Progenitor cell of endocrine pancreas (in vitro differentiated cells): ENCODE results near the gene NAA35. TPM values are rescaled to one million over a fixed set of nuclear protein-coding genes. Genes with fewer than 3 reads are reported as not detected.

Experiments
- DNase-seq: peaks from one replicate; pipeline ENCODE4 v3.0.0; 2021; ENCODE audit warnings: low spot score; ENCODE audit not compliant: unreplicated experiment
- H3K27ac Mint-ChIP-seq: 2 replicates; pipeline ENCODE4 v1.8.0; 2021; ENCODE audit warnings: mild to moderate bottlenecking, moderate library complexity, mixed read lengths
- H3K27me3 Mint-ChIP-seq: 2 replicates; pipeline ENCODE4 v1.8.0; 2021; ENCODE audit warnings: mixed read lengths
- H3K36me3 Mint-ChIP-seq: 2 replicates; pipeline ENCODE4 v1.8.0; 2022; ENCODE audit warnings: mixed read lengths; ENCODE audit not compliant: insufficient read depth
- H3K4me1 Mint-ChIP-seq: 2 replicates; pipeline ENCODE4 v1.8.0; 2021; ENCODE audit warnings: low read depth, mixed read lengths
- H3K4me3 Mint-ChIP-seq: 2 replicates; pipeline ENCODE4 v1.8.0; 2021; ENCODE audit warnings: low read depth, mild to moderate bottlenecking, moderate library complexity, mixed read lengths
- H3K9me3 Mint-ChIP-seq: 2 replicates; pipeline ENCODE4 v1.8.0; 2021; ENCODE audit warnings: low read depth, mixed read lengths
- CTCF ChIP-seq: fragments of 200-600 bp; sonication (generic); IDR thresholded peaks from one replicate; pipeline ENCODE4 v1.5.0; 2021; ENCODE audit warnings: antibody characterized with exemption, mild to moderate bottlenecking; ENCODE audit not compliant: unreplicated experiment
- total RNA-seq: library from RNA; stranded (reverse); gene quantifications from 2 replicates; pipeline ENCODE4 v1.2.1, GENCODE V29; 2021

The NAA35 gene
- total RNA-seq, 1 donor from 2014 or later: 37.3 TPM

DNA sequence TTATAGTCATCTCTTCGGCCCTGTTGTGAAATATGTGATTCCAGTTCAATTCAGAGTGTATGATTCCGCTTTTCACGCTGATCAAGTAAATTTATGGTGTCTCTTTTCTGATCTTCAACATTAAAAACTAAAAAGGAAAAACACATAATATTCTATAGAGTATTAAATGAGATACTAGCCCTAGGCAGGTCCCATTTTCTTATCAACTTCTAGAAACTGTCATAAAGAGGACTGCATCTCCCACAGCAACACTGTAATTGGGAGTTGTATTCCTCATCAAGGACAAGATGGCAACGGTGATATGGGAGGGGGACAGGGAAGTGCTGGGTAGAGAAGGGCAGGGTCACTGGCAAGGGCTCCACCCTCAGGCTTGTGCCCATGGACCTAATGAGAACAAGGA lies 86.8 kb downstream of the NAA35 start:
- Mint-ChIP-seq H3K27ac (no peak overlapping the region), H3K27me3 (no peaks in the 10 kb centered on the region), H3K9me3 (no peaks in the 10 kb centered on the region), H3K4me1 (no peaks in the 10 kb centered on the region), H3K36me3 (peaks cover 49% of the 10 kb centered on the region), H3K4me3 (no peak overlapping the region)
- DNase-seq: no peak
- TF ChIP-seq CTCF: no peak

DNA sequence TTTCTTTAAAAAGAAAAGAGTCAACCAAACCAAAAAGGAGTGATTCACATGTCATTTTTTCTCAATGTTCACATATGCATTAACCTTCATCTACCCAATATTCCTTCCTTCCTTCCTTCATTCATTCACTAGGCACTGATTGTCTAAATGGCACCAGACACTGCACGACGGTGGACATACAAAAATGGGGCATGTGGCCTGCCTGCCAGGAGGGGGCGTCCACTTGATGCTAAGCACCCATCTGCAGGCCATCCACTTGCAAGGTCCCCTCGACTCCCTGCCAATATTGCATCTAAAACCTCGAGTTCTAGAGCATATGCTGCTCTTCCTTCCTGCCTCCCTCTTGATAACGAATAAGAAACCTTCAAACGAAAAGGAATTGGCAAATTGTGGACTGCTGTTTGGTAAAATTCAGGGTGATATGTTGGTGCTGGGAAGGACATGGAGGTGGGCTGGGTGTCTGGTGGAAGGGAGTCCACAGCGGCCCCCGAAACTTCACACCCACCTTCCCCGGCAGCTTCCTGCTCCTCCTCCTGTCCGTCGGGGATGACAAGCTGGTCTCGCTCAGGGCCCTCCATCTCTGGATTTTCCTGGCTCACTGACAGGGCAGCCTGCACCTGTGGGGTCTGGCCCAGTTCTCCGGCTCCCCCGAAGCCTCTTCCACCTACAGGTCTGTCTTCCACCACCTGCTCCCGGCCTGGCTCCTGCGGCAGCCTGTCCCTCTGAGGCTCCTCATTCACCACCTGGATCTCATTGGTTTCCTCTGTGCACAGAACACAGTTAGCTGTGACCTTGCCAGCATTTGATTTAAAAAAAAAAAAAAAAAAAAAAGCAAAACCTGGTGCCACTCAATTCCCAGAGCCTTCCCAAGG lies 94.2 kb downstream of the NAA35 start:
- peak; percentile 66 for TF ChIP-seq CTCF
- H3K27me3 Mint-ChIP-seq: no peaks in the 10 kb centered on the region
- no peak overlapping the region for H3K4me3 Mint-ChIP-seq
- H3K36me3 Mint-ChIP-seq: peaks cover 53% of the 10 kb centered on the region
- no peak for DNase-seq
- H3K9me3 Mint-ChIP-seq: peaks cover 3% of the 10 kb centered on the region
- H3K27ac Mint-ChIP-seq: no peak overlapping the region
- peaks cover 6% of the 10 kb centered on the region for H3K4me1 Mint-ChIP-seq

DNA sequence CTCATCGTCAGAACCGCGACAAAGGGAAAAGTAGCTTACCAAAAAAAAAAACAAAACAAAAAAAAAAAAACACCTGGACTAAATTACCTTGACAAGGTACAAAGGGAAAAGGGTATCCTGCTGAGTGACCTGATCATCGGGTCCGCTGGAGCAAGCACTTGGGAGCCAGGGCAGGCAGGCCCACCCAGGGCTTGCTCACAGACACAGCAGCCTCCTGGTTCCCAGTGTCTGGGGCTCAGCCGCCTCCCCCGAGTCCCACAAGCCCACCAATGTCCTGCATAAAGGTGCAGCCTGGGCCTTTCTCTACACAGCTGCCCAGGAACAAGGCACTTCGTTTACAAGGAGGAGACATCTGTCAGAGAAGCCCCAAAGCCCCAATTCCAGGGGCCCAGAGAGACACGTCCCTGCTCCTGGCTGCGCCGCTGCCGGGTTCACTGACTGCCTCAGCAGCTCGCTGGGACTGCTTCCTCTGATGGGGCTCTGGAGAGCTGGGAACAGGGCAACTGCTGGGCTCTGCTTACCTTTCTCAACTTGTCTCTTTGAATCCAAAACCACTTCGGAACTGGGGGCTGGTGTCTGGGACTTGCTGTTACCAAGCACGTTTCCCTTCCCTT lies 95.0 kb downstream of the NAA35 start:
- H3K9me3 Mint-ChIP-seq: peaks cover 3% of the 10 kb centered on the region
- peaks cover 51% of the 10 kb centered on the region for H3K36me3 Mint-ChIP-seq
- no peak overlapping the region for H3K4me3 Mint-ChIP-seq
- DNase-seq: no peak
- H3K4me1 Mint-ChIP-seq: peaks cover 6% of the 10 kb centered on the region
- H3K27ac Mint-ChIP-seq: peak overlapping the region; percentile 24
- TF ChIP-seq CTCF: no peak
- no peaks in the 10 kb centered on the region for H3K27me3 Mint-ChIP-seq

- H3K36me3 Mint-ChIP-seq: peaks cover 49% of the 10 kb centered on the region
- no peak for DNase-seq
- H3K4me1 Mint-ChIP-seq: peaks cover 6% of the 10 kb centered on the region
- TF ChIP-seq CTCF: no peak
- no peaks in the 10 kb centered on the region for H3K27me3 Mint-ChIP-seq
- H3K9me3 Mint-ChIP-seq: peaks cover 3% of the 10 kb centered on the region
- H3K4me3 Mint-ChIP-seq: no peak overlapping the region
- H3K27ac Mint-ChIP-seq: no peak overlapping the region
These were observed 95.6 kb downstream of the NAA35 start for GRCh38 chr9:86036555-86036954.

DNA sequence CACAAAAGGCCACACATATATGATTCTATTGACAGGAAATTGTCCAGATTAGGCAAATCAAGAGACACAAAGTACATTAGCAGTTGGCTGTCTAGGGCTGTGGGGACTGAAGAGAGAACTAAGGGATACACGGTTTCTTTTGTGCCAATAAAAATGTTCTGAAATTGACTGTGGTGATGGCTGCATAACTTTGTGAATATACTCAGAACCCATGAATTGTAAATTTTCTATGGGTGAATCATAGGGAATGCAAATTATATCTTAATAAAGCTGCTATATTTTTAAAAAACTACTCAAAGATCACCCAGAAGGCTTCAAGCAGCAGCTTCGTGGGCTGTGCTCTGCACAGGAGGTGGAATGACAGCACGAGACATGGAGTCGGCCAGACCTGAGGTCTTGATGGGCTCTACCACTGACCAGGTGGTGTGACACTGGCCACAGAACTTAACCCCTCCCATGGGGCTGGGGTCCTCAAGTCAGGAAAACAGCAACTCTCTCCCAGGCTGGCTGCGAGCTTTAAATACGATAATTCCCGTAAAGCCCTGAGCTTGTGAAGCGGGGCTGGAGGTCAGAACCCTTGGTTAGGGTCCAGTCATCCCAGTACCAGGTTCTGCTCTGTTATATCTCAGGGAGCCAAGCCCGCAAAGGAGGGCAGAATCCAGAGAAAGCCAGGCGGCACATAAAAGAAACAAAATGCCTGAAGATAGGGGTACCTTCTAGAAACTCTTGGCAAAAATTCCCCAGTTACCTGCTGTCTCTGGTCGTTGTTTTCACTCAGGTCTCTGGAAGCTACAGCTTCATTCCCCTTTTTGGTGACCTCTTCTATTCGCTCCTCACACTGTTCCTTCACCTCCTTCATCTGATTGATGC lies 99.3 kb downstream of the NAA35 start:
- no peak for DNase-seq
- Mint-ChIP-seq H3K4me1 (peaks cover 6% of the 10 kb centered on the region), H3K4me3 (no peak overlapping the region), H3K36me3 (peaks cover 30% of the 10 kb centered on the region), H3K27me3 (no peaks in the 10 kb centered on the region), H3K27ac (peak overlapping the region; percentile 83), H3K9me3 (peaks cover 3% of the 10 kb centered on the region)
- TF ChIP-seq CTCF: no peak
